ENCODE measurements around the gene NRG3. TPM values are rescaled to one million over a fixed set of nuclear protein-coding genes. Genes with fewer than 3 reads are reported as not detected.

Gene NRG3
- total and polyA plus RNA-seq, 2 of the 4 experiments (the other 2 are of a cell fraction) = not detected

DNA sequence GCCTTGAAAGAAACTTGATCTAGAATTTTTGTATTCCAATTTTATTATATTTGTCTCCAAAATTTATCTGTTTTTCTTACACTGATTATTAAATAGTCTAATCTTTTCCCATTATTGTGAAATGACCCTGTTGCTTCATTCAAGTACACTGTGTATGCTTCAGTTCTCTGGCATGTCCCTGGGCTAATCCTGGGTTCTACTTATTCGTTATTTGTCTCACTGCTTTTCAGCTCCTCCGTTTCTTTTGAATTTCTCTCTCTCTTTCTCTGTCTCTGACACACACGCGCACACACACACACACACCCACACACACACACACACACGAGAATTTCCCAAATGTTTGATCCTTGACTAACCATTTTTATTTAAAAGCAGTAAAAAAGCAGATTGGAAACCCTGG is 768.6 kb downstream of the NRG3 start:
- intact Hi-C loops (cut with micrococcal nuclease) (no loop called here), in situ Hi-C loops (cut with MboI; ENCODE audit: low sequenced_read_pairs) (no loop called here), dilution Hi-C loops (cut with HindIII; ENCODE audit: low sequenced_read_pairs, unreplicated experiment) (no loop called here)
- H4K91ac ChIP-seq (ENCODE audit: insufficient read depth, low read depth, low read length) = no peak overlapping the region
- no peak overlapping the region for H3K4ac ChIP-seq (ENCODE audit: low read depth, low read length)
- no peak overlapping the region for H4K5ac ChIP-seq (ENCODE audit: low read depth, low read length)
- H2BK20ac ChIP-seq (ENCODE audit: low read depth, low read length) = no peak overlapping the region
- no peak overlapping the region for H3K4me2 ChIP-seq (ENCODE audit: low read depth, low read length)
- H3K27me3 ChIP-seq (ENCODE audit: control insufficient read depth, insufficient read depth, low read length) = no peaks in the 10 kb centered on the region
- H3K14ac ChIP-seq (replicated peaks; ENCODE audit: low read depth, low read length) = no peak overlapping the region
- H3K23ac ChIP-seq (ENCODE audit: low read depth, low read length) = no peak overlapping the region
- no peak overlapping the region for H3K56ac ChIP-seq (ENCODE audit: extremely low read depth, insufficient read depth, low read length)
- TF ChIP-seq CHD1 (IDR thresholded peaks at IDR 0.05; ENCODE audit: low read depth, low read length) (no peak), MXI1 (IDR thresholded peaks at IDR 0.05; ENCODE audit: borderline replicate concordance, low read depth, low read length) (no peak)
- BruUV-seq (replicated peaks) = no TSS peak
- no peak overlapping the region for H2AFZ ChIP-seq (replicated peaks; ENCODE audit: low read length, poor library complexity)
- DNase-seq (no peak), ATAC-seq (ENCODE audit: low read depth) (no peak)
- peaks cover 2% of the 10 kb centered on the region; the same call in 1 of the 2 replicates for H3K9me3 ChIP-seq (ENCODE audit: control insufficient read depth, insufficient read depth, low read length)
- no peak overlapping the region for H2BK120ac ChIP-seq (ENCODE audit: low read depth, low read length)
- H3K79me1 ChIP-seq (ENCODE audit: low read depth in 1 of 2, low read length in 2 of 2) = no peaks in the 10 kb centered on the region
- H3K4me1 ChIP-seq (ENCODE audit: control insufficient read depth, insufficient read depth, low read length) = no peaks in the 10 kb centered on the region
- no peak overlapping the region for H2AK5ac ChIP-seq (ENCODE audit: low read depth, low read length)
- H4K20me1 ChIP-seq (ENCODE audit: insufficient read depth, low read length) = no peaks in the 10 kb centered on the region
- H2BK5ac ChIP-seq (ENCODE audit: low read depth, low read length, poor library complexity, severe bottlenecking) = no peak overlapping the region
- no peaks in the 10 kb centered on the region for H3K36me3 ChIP-seq (ENCODE audit: control insufficient read depth, insufficient read depth, low read length)
- no peaks in the 10 kb centered on the region for H3K9me1 ChIP-seq (ENCODE audit: insufficient read depth, low read length)
- no peak overlapping the region for H3K4me3 ChIP-seq (ENCODE audit: insufficient read depth, low read depth, low read length)
- POLR2A ChIA-PET (ENCODE audit: unreplicated experiment) = no interaction called here
- no peak overlapping the region for H2AK9ac ChIP-seq (replicated peaks; ENCODE audit: low read depth, low read length, poor library complexity)
- no peak overlapping the region for H4K8ac ChIP-seq (ENCODE audit: low read depth in 2 of 2, low read length in 2 of 2)
- no peak overlapping the region for H2BK15ac ChIP-seq (ENCODE audit: low read depth, low read length)
- WGBS, 2 experiments (ENCODE audit: extremely low coverage in 2 of 2, insufficient read length in 1 of 2) = 10% methylated on average over 2 of the region's 5 CpGs; no CpG with 5 or more reads in 1 of the 2 experiments
- CTCF ChIA-PET = no interaction called here
- no peak overlapping the region for H3K18ac ChIP-seq (ENCODE audit: low read depth, low read length)
- H3K27ac ChIP-seq (ENCODE audit: insufficient read depth, low read length) = no peak overlapping the region
- H3K9ac ChIP-seq (ENCODE audit: low read depth, low read length) = no peak overlapping the region

Measured in IMR-90 (cell line).